Glutamatergic neuron (in vitro differentiated cells): ENCODE results near the gene SDHA. TPM values are rescaled to one million over a fixed set of nuclear protein-coding genes. Genes with fewer than 3 reads are reported as not detected.

Experiments
- DNase-seq: peaks from one replicate; pipeline ENCODE4 v3.0.0; 2022
- H3K27ac Mint-ChIP-seq: one replicate; pipeline ENCODE4 v1.8.0; 2020; ENCODE audit warnings: mild to moderate bottlenecking, mixed read lengths, inconsistent platforms; ENCODE audit not compliant: unreplicated experiment
- H3K27me3 Mint-ChIP-seq: one replicate; pipeline ENCODE4 v1.8.0; 2020; ENCODE audit warnings: mild to moderate bottlenecking, moderate library complexity, mixed read lengths, inconsistent platforms; ENCODE audit not compliant: unreplicated experiment
- H3K36me3 Mint-ChIP-seq: one replicate; pipeline ENCODE4 v1.8.0; 2020; ENCODE audit warnings: mild to moderate bottlenecking, mixed read lengths, inconsistent platforms; ENCODE audit not compliant: unreplicated experiment
- H3K4me1 Mint-ChIP-seq: one replicate; pipeline ENCODE4 v1.8.0; 2020; ENCODE audit warnings: mild to moderate bottlenecking, low read depth, mixed read lengths, inconsistent platforms; ENCODE audit not compliant: unreplicated experiment
- H3K4me3 Mint-ChIP-seq: one replicate; pipeline ENCODE4 v1.8.0; 2020; ENCODE audit warnings: mild to moderate bottlenecking, mixed read lengths, inconsistent platforms; ENCODE audit not compliant: unreplicated experiment
- H3K9me3 Mint-ChIP-seq: one replicate; pipeline ENCODE4 v1.8.0; 2020; ENCODE audit warnings: mild to moderate bottlenecking, moderate library complexity, mixed read lengths, inconsistent platforms; ENCODE audit not compliant: unreplicated experiment
- CTCF ChIP-seq: fragments of 200-600 bp; sonication (generic); IDR thresholded peaks from one replicate; pipeline ENCODE4 v1.5.0; 2021; ENCODE audit not compliant: partially characterized antibody, unreplicated experiment
- total RNA-seq: library from RNA; stranded (reverse); fragmentation: NEBNext Ultra II Directional; extraction: Animal tissue kit (Norgen Biotek cat#: 25700); gene quantifications from one replicate; pipeline ENCODE4 v1.2.1, GENCODE V29; 2021; ENCODE audit not compliant: unreplicated experiment

SDHA gene
- total RNA-seq, 1 donor from 2014 or later, result 81.3 TPM

- no peak overlapping the region for H3K4me3 Mint-ChIP-seq
- H3K27ac Mint-ChIP-seq, result no peak overlapping the region
- H3K27me3 Mint-ChIP-seq, result peaks cover 6% of the 10 kb centered on the region
- H3K9me3 Mint-ChIP-seq, result peaks cover 7% of the 10 kb centered on the region
- H3K4me1 Mint-ChIP-seq, result peaks cover 3% of the 10 kb centered on the region
- TF ChIP-seq CTCF, result no peak
- no peaks in the 10 kb centered on the region for H3K36me3 Mint-ChIP-seq
- no peak for DNase-seq
These were observed 87.3 kb downstream of the SDHA start for GRCh38 chr5:305459-305858.

- Mint-ChIP-seq H3K4me3 (no peak overlapping the region), H3K9me3 (peaks cover 5% of the 10 kb centered on the region), H3K27ac (peak overlapping the region; percentile 33), H3K4me1 (peaks cover 4% of the 10 kb centered on the region), H3K36me3 (no peaks in the 10 kb centered on the region), H3K27me3 (peaks cover 4% of the 10 kb centered on the region)
- TF ChIP-seq CTCF, result no peak
- DNase-seq, result no peak
These were observed 88.1 kb downstream of the SDHA start for GRCh38 chr5:306011-306805.

Other genes starting within 250 kb of the SDHA start
- gene PLEKHG4B, start 126.2 kb upstream of the SDHA start, total RNA-seq, result 49.4 TPM
- not detected for gene LRRC14B, start 26.8 kb upstream of the SDHA start, total RNA-seq
- 11.9 TPM for gene CCDC127, start 167 bp upstream of the SDHA start, total RNA-seq
- 56.9 TPM for gene PDCD6, start 53.3 kb downstream of the SDHA start, total RNA-seq
- gene AHRR, start 103.4 kb downstream of the SDHA start, total RNA-seq, result 2.0 TPM
- gene EXOC3, start 224.9 kb downstream of the SDHA start, total RNA-seq, result 55.4 TPM